ENCODE results near the gene FRMD4B. TPM values are rescaled to one million over a fixed set of nuclear protein-coding genes. Genes with fewer than 3 reads are reported as not detected.

FRMD4B gene
- total RNA-seq, 4 donors from 2014 or later = 10.5 to 22.0 (median 14.8) TPM

GRCh38 chr3:69203631-69204314, 182.1 kb downstream of the FRMD4B start:
- Histone ChIP-seq H3K4me3 (no peak overlapping the region), H3K9me3 (no peaks in the 10 kb centered on the region), H3K4me1 (peaks cover 0 to 6% (median 0%) of the 10 kb centered on the region in 4 donors), H3K27me3 (no peaks in the 10 kb centered on the region), H3K27ac (replicated peaks in 1 of 4) (no peak overlapping the region), H3K36me3 (no peaks in the 10 kb centered on the region)
- intact Hi-C loops (cut with DNase I) = no loop called here
- no peak for DNase-seq (ENCODE audit: extremely low spot score)
- WGBS = 96% methylated on average over 5 of the region's 5 CpGs
- TF ChIP-seq POLR2A (IDR thresholded peaks at IDR 0.05; ENCODE audit: low read depth) (no peak), POLR2AphosphoS5 (IDR thresholded peaks at IDR 0.05) (no peak), EP300 (IDR thresholded peaks at IDR 0.05) (no peak)
- TF ChIP-seq, protein P1, sequence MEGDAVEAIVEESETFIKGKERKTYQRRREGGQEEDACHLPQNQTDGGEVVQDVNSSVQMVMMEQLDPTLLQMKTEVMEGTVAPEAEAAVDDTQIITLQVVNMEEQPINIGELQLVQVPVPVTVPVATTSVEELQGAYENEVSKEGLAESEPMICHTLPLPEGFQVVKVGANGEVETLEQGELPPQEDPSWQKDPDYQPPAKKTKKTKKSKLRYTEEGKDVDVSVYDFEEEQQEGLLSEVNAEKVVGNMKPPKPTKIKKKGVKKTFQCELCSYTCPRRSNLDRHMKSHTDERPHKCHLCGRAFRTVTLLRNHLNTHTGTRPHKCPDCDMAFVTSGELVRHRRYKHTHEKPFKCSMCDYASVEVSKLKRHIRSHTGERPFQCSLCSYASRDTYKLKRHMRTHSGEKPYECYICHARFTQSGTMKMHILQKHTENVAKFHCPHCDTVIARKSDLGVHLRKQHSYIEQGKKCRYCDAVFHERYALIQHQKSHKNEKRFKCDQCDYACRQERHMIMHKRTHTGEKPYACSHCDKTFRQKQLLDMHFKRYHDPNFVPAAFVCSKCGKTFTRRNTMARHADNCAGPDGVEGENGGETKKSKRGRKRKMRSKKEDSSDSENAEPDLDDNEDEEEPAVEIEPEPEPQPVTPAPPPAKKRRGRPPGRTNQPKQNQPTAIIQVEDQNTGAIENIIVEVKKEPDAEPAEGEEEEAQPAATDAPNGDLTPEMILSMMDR (IDR thresholded peaks at IDR 0.05) = no peak

- H3K4me1 ChIP-seq = peaks cover 0 to 6% (median 0%) of the 10 kb centered on the region in 4 donors
- H3K9me3 ChIP-seq = no peaks in the 10 kb centered on the region
- no peak for TF ChIP-seq POLR2A (IDR thresholded peaks at IDR 0.05; ENCODE audit: low read depth)
- TF ChIP-seq EP300 (IDR thresholded peaks at IDR 0.05) = no peak
- TF ChIP-seq, protein P1 (IDR thresholded peaks at IDR 0.05) = no peak
- no peak for TF ChIP-seq POLR2AphosphoS5 (IDR thresholded peaks at IDR 0.05)
- intact Hi-C loops (cut with DNase I) = no loop called here
- peaks cover 0 to 9% (median 0%) of the 10 kb centered on the region in 4 donors for H3K36me3 ChIP-seq
- WGBS = 85% methylated on average over 10 of the region's 10 CpGs
- H3K4me3 ChIP-seq = no peak overlapping the region
- DNase-seq (ENCODE audit: extremely low spot score) = no peak
- H3K27me3 ChIP-seq = peaks cover 0 to 5% (median 0%) of the 10 kb centered on the region in 4 donors
- no peak overlapping the region for H3K27ac ChIP-seq (replicated peaks in 1 of 4)
These were observed 184.2 kb downstream of the FRMD4B start for GRCh38 chr3:69201658-69202057.

GRCh38 chr3:69200384-69201068, 185.4 kb downstream of the FRMD4B start:
- H3K36me3 ChIP-seq = peaks cover 0 to 12% (median 0%) of the 10 kb centered on the region in 4 donors
- DNase-seq (ENCODE audit: extremely low spot score) = no peak
- H3K4me3 ChIP-seq = peak overlapping the region in 3 of 4 donors; percentile 9 to 33 (median 18)
- TF ChIP-seq, protein P1 (IDR thresholded peaks at IDR 0.05) = no peak
- TF ChIP-seq EP300 (IDR thresholded peaks at IDR 0.05) (no peak), POLR2AphosphoS5 (IDR thresholded peaks at IDR 0.05) (no peak), POLR2A (IDR thresholded peaks at IDR 0.05; ENCODE audit: low read depth) (no peak)
- intact Hi-C loops (cut with DNase I) = no loop called here
- WGBS = 73% methylated on average over 10 of the region's 10 CpGs
- H3K9me3 ChIP-seq = no peaks in the 10 kb centered on the region
- peaks cover 0 to 5% (median 0%) of the 10 kb centered on the region in 4 donors for H3K27me3 ChIP-seq
- H3K4me1 ChIP-seq = peaks cover 0 to 6% (median 0%) of the 10 kb centered on the region in 4 donors
- peak overlapping the region in 1 of 4 donors; percentile 23 for H3K27ac ChIP-seq (replicated peaks in 1 of 4)

DNA sequence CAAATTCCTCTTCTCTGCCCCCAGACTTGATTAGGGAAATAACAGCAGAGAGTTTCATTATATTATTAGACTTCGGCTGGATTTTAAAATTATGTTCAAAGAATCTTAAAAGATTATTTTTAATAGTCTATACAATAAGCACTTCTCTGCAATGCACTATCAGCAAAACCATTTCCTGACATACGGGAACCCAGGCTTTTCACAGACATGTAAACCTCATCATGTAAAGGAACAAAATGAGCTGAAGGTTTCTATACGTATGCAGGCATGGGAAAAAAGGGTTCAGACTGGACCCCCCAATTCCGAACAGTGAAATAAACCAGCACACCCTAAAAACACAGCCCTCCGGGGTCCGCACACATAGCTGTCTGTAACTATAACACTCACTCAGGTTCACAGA, 185.9 kb downstream of the FRMD4B start:
- Histone ChIP-seq H3K27me3 (peaks cover 0 to 5% (median 0%) of the 10 kb centered on the region in 4 donors), H3K27ac (replicated peaks in 1 of 4) (peak overlapping the region in 1 of 4 donors; percentile 21), H3K36me3 (peaks cover 0 to 18% (median 0%) of the 10 kb centered on the region in 4 donors), H3K9me3 (no peaks in the 10 kb centered on the region), H3K4me1 (peaks cover 0 to 6% (median 0%) of the 10 kb centered on the region in 4 donors), H3K4me3 (peak overlapping the region in 3 of 4 donors; percentile 9 to 33 (median 27))
- 72% methylated on average over 6 of the region's 6 CpGs for WGBS
- no peak for DNase-seq (ENCODE audit: extremely low spot score)
- TF ChIP-seq EP300 (IDR thresholded peaks at IDR 0.05) = no peak
- intact Hi-C loops (cut with DNase I) = no loop called here

- H3K27ac ChIP-seq (replicated peaks in 1 of 4) = no peak overlapping the region
- DNase-seq (ENCODE audit: extremely low spot score) = no peak
- TF ChIP-seq, protein P1 (IDR thresholded peaks at IDR 0.05) = no peak
- TF ChIP-seq POLR2A (IDR thresholded peaks at IDR 0.05; ENCODE audit: low read depth) (no peak), POLR2AphosphoS5 (IDR thresholded peaks at IDR 0.05) (no peak), EP300 (IDR thresholded peaks at IDR 0.05) (no peak)
- H3K27me3 ChIP-seq = peaks cover 0 to 5% (median 0%) of the 10 kb centered on the region in 4 donors
- H3K9me3 ChIP-seq = no peaks in the 10 kb centered on the region
- H3K4me3 ChIP-seq = no peak overlapping the region
- no peaks in the 10 kb centered on the region for H3K4me1 ChIP-seq
- 80% methylated on average over 8 of the region's 8 CpGs for WGBS
- H3K36me3 ChIP-seq = peaks cover 0 to 37% (median 1%) of the 10 kb centered on the region in 4 donors
- intact Hi-C loops (cut with DNase I) = no loop called here
These were observed 187.9 kb downstream of the FRMD4B start for GRCh38 chr3:69197922-69198530.

Measured in esophagus muscularis mucosa (tissue), 4 donors.